Adrenal gland (tissue), 5 donors: ENCODE data around the gene MAPT.

Experiments used
- POLR2A ChIP-seq, 2 donors: fragments of 450-650 bp; IDR thresholded peaks; one replicate each; pipeline ENCODE4 v1.6.1; 2017; ENCODE audit warnings: antibody characterized with exemption in 2 of 2, mild to moderate bottlenecking in 2 of 2, moderate library complexity in 1 of 2
- TF ChIP-seq, protein P1 (sequence below), 6 experiments: fragments of 450-650 bp in 4 of 6; fragments of 200-600 bp in 2 of 6; sonication (generic) in 1 of 6; IDR thresholded peaks; 1 replicate in 5 of 6; 2 replicates in 1 of 6; pipeline versions ENCODE4 v1.5.1 to v1.8.0; 2016 to 2021; ENCODE audit warnings: antibody characterized with exemption in 6 of 6, mild to moderate bottlenecking in 2 of 6, moderate library complexity in 1 of 6
- donor health status: DM: no; HTN: no; CAD: no.

DNA sequence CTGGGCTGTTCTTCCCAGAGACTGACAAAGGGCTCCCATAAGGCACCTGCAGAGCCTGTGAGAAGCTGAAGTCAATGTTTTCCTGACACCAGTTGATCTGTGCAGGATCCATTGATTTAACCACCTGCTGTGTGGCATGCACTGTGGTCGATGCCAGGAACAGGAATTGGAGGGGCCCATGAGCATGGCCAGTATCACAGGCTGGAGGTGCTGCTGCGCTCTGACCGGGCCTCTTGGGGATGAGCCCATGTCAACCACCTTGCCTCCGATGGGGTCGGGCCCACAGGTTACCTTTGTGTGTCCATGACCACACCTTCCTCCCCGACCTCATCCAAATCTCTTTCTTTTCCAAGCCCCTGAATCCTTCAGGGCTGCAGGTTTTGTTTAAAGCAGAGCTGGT lies 86.5 kb downstream of the MAPT start:
- TF ChIP-seq, protein P1, sequence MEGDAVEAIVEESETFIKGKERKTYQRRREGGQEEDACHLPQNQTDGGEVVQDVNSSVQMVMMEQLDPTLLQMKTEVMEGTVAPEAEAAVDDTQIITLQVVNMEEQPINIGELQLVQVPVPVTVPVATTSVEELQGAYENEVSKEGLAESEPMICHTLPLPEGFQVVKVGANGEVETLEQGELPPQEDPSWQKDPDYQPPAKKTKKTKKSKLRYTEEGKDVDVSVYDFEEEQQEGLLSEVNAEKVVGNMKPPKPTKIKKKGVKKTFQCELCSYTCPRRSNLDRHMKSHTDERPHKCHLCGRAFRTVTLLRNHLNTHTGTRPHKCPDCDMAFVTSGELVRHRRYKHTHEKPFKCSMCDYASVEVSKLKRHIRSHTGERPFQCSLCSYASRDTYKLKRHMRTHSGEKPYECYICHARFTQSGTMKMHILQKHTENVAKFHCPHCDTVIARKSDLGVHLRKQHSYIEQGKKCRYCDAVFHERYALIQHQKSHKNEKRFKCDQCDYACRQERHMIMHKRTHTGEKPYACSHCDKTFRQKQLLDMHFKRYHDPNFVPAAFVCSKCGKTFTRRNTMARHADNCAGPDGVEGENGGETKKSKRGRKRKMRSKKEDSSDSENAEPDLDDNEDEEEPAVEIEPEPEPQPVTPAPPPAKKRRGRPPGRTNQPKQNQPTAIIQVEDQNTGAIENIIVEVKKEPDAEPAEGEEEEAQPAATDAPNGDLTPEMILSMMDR (IDR thresholded peaks at IDR 0.05), result no peak
- no peak for TF ChIP-seq POLR2A (IDR thresholded peaks at IDR 0.05)
